ENCODE data around the gene EZH2. TPM values are rescaled to one million over a fixed set of nuclear protein-coding genes. Genes with fewer than 3 reads are reported as not detected.

EZH2 gene
- total RNA-seq, 1 experiment from 2014 or later: 19.4 TPM

- Histone ChIP-seq H3K36me3 (no peaks in the 10 kb centered on the region), H3K27me3 (peaks cover 5% of the 10 kb centered on the region; the same call in 1 of the 2 replicates), H3K9me3 (no peaks in the 10 kb centered on the region), H3K4me3 (no peak overlapping the region)
- DNase-seq: no peak
These were observed 25.5 kb upstream of the EZH2 start for GRCh38 chr7:148909568-148909967.

- Histone ChIP-seq H3K27me3 (no peaks in the 10 kb centered on the region; the same call in 1 of the 2 replicates), H3K4me3 (no peak overlapping the region), H3K9me3 (no peaks in the 10 kb centered on the region), H3K36me3 (no peaks in the 10 kb centered on the region)
- no peak for DNase-seq
These were observed 22.8 kb upstream of the EZH2 start for GRCh38 chr7:148906707-148907498.

- no peaks in the 10 kb centered on the region for H3K36me3 ChIP-seq
- H3K4me3 ChIP-seq: no peak overlapping the region
- no peaks in the 10 kb centered on the region; the same call in 1 of the 2 replicates for H3K27me3 ChIP-seq
- no peak for DNase-seq
- no peaks in the 10 kb centered on the region for H3K9me3 ChIP-seq
These were observed 21.1 kb upstream of the EZH2 start for GRCh38 chr7:148905093-148905666.

DNA sequence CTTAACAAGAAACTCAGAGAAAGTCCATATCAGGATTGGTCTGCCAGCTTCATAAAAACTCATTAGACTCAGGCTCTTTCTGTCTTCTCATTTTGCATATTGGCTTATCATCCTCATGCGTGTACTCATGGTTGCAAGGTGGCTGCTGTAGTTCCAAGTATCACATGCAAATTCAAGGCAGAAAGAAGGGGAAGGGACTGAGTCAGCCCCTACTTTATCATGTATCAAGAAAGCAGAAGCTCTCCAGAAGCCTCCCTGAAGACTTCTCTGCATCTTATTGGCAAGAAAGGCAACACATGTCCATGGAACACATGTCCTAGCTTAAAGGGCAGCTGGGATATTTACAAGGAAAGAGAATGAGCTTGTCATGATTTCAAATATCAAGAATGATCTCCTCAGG is 19.4 kb upstream of the EZH2 start:
- Histone ChIP-seq H3K27me3 (no peaks in the 10 kb centered on the region; the same call in 1 of the 2 replicates), H3K36me3 (no peaks in the 10 kb centered on the region), H3K9me3 (no peaks in the 10 kb centered on the region), H3K4me3 (no peak overlapping the region)
- no peak for DNase-seq

GRCh38 chr7:148901178-148901577 is 17.1 kb upstream of the EZH2 start:
- H3K36me3 ChIP-seq: no peaks in the 10 kb centered on the region
- no peaks in the 10 kb centered on the region for H3K27me3 ChIP-seq
- no peak for DNase-seq
- H3K9me3 ChIP-seq: no peaks in the 10 kb centered on the region
- H3K4me3 ChIP-seq: no peak overlapping the region

- Histone ChIP-seq H3K4me3 (no peak overlapping the region), H3K36me3 (no peaks in the 10 kb centered on the region), H3K9me3 (no peaks in the 10 kb centered on the region), H3K27me3 (no peaks in the 10 kb centered on the region)
- no peak for DNase-seq
These were observed 14.9 kb upstream of the EZH2 start for GRCh38 chr7:148898845-148899484.

DNA sequence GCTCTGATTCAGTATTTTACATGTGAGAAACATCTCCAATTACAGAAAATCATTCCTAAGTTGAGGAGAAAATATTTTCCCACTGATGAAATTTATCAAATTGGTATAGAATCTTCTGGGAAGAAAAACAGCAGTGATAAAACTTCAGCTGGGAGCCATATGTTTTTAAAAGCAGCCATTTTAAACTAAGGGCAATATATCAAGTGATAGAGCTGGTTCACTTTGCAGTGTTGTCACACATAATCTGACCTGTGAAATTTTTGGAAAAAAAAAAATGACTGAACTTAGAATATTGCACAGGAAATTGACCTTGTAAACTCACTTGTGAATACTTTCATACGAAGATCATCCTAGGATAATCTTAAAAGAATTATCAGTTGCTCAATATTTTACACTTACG is 10.5 kb upstream of the EZH2 start:
- Histone ChIP-seq H3K36me3 (no peaks in the 10 kb centered on the region), H3K4me3 (no peak overlapping the region), H3K9me3 (no peaks in the 10 kb centered on the region), H3K27me3 (no peaks in the 10 kb centered on the region)
- DNase-seq: no peak

- no peak for DNase-seq
- Histone ChIP-seq H3K9me3 (no peaks in the 10 kb centered on the region), H3K36me3 (no peaks in the 10 kb centered on the region), H3K4me3 (no peak overlapping the region), H3K27me3 (no peaks in the 10 kb centered on the region)
These were observed 9.0 kb upstream of the EZH2 start for GRCh38 chr7:148893071-148893470.

- DNase-seq: no peak
- Histone ChIP-seq H3K36me3 (no peaks in the 10 kb centered on the region), H3K9me3 (no peaks in the 10 kb centered on the region), H3K4me3 (no peak overlapping the region), H3K27me3 (no peaks in the 10 kb centered on the region)
These were observed 4.2 kb upstream of the EZH2 start for GRCh38 chr7:148888300-148888699.

GRCh38 chr7:148886844-148887243 is 2.8 kb upstream of the EZH2 start:
- Histone ChIP-seq H3K36me3 (no peaks in the 10 kb centered on the region), H3K4me3 (no peak overlapping the region), H3K9me3 (no peaks in the 10 kb centered on the region), H3K27me3 (no peaks in the 10 kb centered on the region)
- no peak for DNase-seq

- Histone ChIP-seq H3K4me3 (peak overlapping the region; percentile 64), H3K36me3 (no peaks in the 10 kb centered on the region), H3K9me3 (no peaks in the 10 kb centered on the region), H3K27me3 (no peaks in the 10 kb centered on the region)
- peak; percentile 82 for DNase-seq
These were observed 370 bp upstream of the EZH2 start for GRCh38 chr7:148884299-148885022.

GRCh38 chr7:148883266-148884048 is 634 bp downstream of the EZH2 start:
- no peaks in the 10 kb centered on the region for H3K27me3 ChIP-seq
- peak; percentile 18 for DNase-seq
- no peaks in the 10 kb centered on the region for H3K9me3 ChIP-seq
- peak overlapping the region; percentile 64 for H3K4me3 ChIP-seq
- no peaks in the 10 kb centered on the region for H3K36me3 ChIP-seq

GRCh38 chr7:148882841-148883265 is 1.2 kb downstream of the EZH2 start:
- Histone ChIP-seq H3K36me3 (no peaks in the 10 kb centered on the region), H3K4me3 (peak overlapping the region; percentile 64), H3K27me3 (no peaks in the 10 kb centered on the region), H3K9me3 (no peaks in the 10 kb centered on the region)
- DNase-seq: no peak

GRCh38 chr7:148882192-148882591 is 1.9 kb downstream of the EZH2 start:
- H3K36me3 ChIP-seq: no peaks in the 10 kb centered on the region
- DNase-seq: no peak
- H3K9me3 ChIP-seq: no peaks in the 10 kb centered on the region
- no peaks in the 10 kb centered on the region for H3K27me3 ChIP-seq
- peak overlapping the region; percentile 64 for H3K4me3 ChIP-seq

DNA sequence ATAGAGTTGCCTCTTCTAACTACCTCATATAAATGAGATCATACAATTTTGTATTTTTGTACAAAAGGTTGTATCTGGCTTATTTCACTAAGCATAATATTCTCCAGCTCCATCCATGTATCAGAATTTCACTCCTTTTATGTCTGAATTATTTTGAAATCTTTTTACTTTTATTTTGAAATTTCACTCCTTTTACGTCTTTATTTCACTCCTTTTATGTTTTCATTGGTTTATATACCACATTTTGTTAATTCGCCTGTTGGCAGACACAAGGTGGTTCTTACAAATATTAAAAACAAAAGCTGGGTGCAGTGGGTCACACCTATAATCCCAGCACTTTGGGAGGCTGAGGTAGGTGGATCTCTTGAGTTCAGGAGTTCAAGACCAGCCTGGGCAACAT is 5.8 kb downstream of the EZH2 start:
- H3K4me3 ChIP-seq: no peak overlapping the region
- DNase-seq: no peak
- H3K36me3 ChIP-seq: no peaks in the 10 kb centered on the region
- H3K27me3 ChIP-seq: no peaks in the 10 kb centered on the region
- H3K9me3 ChIP-seq: no peaks in the 10 kb centered on the region

DNA sequence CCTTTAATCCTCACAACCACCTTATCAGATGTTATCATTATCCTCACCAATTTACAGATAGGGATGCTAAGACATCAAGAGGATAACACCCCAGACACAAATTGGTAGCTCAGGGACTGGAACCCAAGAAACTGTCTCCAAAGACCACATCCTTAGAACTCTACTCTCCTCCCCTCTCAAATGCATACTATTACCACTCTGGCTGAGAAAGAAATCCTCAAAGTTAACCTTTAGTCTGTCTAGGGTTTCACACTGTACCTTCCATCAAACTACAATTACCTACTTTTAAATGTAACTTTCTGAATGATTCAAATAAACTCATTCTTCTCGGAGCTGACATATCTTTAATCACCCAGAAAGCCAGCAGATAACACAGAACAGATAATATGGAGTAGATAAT is 6.6 kb downstream of the EZH2 start:
- Histone ChIP-seq H3K4me3 (no peak overlapping the region), H3K36me3 (no peaks in the 10 kb centered on the region), H3K27me3 (no peaks in the 10 kb centered on the region), H3K9me3 (no peaks in the 10 kb centered on the region)
- no peak for DNase-seq

Data from MG63 (cell line).